Prostate gland (tissue), 2 donors: ENCODE data around the gene C20orf144. TPM values are rescaled to one million over a fixed set of nuclear protein-coding genes. Genes with fewer than 3 reads are reported as not detected.

Source experiments
- DNase-seq: peaks from one replicate; pipeline ENCODE4 v3.0.0-alpha.2; 2019; ENCODE audit warnings: low spot score
- H3K27ac ChIP-seq, 2 donors: fragments of 200-600 bp; sonication (generic); 2 replicates each; pipeline ENCODE4 v1.5.1; 2017 to 2019
- H3K27me3 ChIP-seq: fragments of 200-600 bp; sonication (generic); replicated peaks from 2 replicates; pipeline ENCODE4 v1.5.1; 2019; ENCODE audit not compliant: insufficient read depth
- H3K36me3 ChIP-seq, 2 donors: fragments of 200-600 bp; sonication (generic); 1 replicate in 1 of 2; 2 replicates in 1 of 2; pipeline versions ENCODE4 v1.5.1 to v1.8.1; 2017 to 2019
- H3K4me1 ChIP-seq: fragments of 200-600 bp; sonication (generic); replicated peaks from 2 replicates; pipeline ENCODE4 v1.5.1; 2019
- H3K4me3 ChIP-seq, 2 donors: fragments of 200-600 bp; sonication (generic); 2 replicates each; pipeline ENCODE4 v1.5.1; 2017 to 2019
- H3K9me3 ChIP-seq: fragments of 200-600 bp; sonication (generic); 2 replicates; pipeline ENCODE4 v1.5.1; 2017
- CTCF ChIP-seq, 4 experiments: fragments of 200-600 bp in 2 of 4; fragments of 450-650 bp in 2 of 4; sonication (generic) in 2 of 4; IDR thresholded peaks; 1 replicate in 3 of 4; 2 replicates in 1 of 4; pipeline ENCODE4 v1.5.1; 2016 to 2019; ENCODE audit warnings: antibody characterized with exemption in 4 of 4, mild to moderate bottlenecking in 2 of 4, moderate library complexity in 2 of 4
- POLR2A ChIP-seq: fragments of 450-650 bp; IDR thresholded peaks from one replicate; pipeline ENCODE4 v1.6.1; 2016; ENCODE audit warnings: antibody characterized with exemption, mild to moderate bottlenecking
- POLR2AphosphoS5 ChIP-seq: sonication (generic); formaldehyde crosslinking; IDR thresholded peaks from one replicate; pipeline ENCODE4 v1.6.1; 2017; ENCODE audit warnings: antibody characterized with exemption
- WGBS: methylation state at CpG from one replicate; pipeline ENCODE4 v1.1.5; 2018; 5-methylcytosine and 5-hydroxymethylcytosine counted together
- intact Hi-C: fragments of 100-400 bp; cut with DNase I; formaldehyde crosslinking; loops from one replicate; pipeline ENCODE4 v1.14.2; 2022
- total RNA-seq, 2 donors: library from RNA; depleted of rRNA; stranded (reverse); fragments of >200 nt; gene quantifications; one replicate each; pipeline ENCODE4 v1.1.0, GENCODE V29; 2016

Gene C20orf144
- under 1 TPM; 0.14 to 0.91 TPM for total RNA-seq

GRCh38 chr20:33662172-33662571, at the start of gene C20orf144:
Gene C20orf144, plus strand, starts transcription at chr20:33662327. Its CDS starts 19 bp downstream, at chr20:33662346.
- DNase-seq: no peak
- no peaks in the 10 kb centered on the region for H3K9me3 ChIP-seq
- H3K4me3 ChIP-seq: peak within 1 kb of the TSS; percentile 56 to 64
- no peaks in the 10 kb centered on the region for H3K4me1 ChIP-seq
- peak within 1 kb of the TSS; percentile 83 to 90 for H3K27ac ChIP-seq
- WGBS: 91% methylated on average over 10 of the region's 10 CpGs
- no peaks in the 10 kb centered on the region for H3K27me3 ChIP-seq
- intact Hi-C loops: no loop called here
- TF ChIP-seq POLR2A: no peak
- no peak for TF ChIP-seq CTCF (IDR thresholded peaks at IDR 0.05)
- no peak for TF ChIP-seq POLR2AphosphoS5
- peaks cover 3 to 8% of the 10 kb centered on the region in 2 donors for H3K36me3 ChIP-seq

- H3K36me3 ChIP-seq: peaks cover 6 to 7% of the 10 kb centered on the region in 2 donors
- intact Hi-C loops: no loop called here
- TF ChIP-seq POLR2AphosphoS5: no peak
- no peak for TF ChIP-seq CTCF (IDR thresholded peaks at IDR 0.05)
These were observed 40.3 kb upstream of the C20orf144 start for GRCh38 chr20:33621717-33622400.

GRCh38 chr20:33622705-33623365, 39.3 kb upstream of the C20orf144 start:
- peaks cover 6 to 7% of the 10 kb centered on the region in 2 donors for H3K36me3 ChIP-seq
- intact Hi-C loops: no loop called here
- 84% methylated on average over 10 of the region's 10 CpGs for WGBS

More at GRCh38 chr20:33621717-33622400, 40.3 kb upstream of the C20orf144 start:
- peak overlapping the region in 1 of 2 donors; percentile 65 for H3K27ac ChIP-seq
- 89% methylated on average over 4 of the region's 4 CpGs for WGBS
- no peaks in the 10 kb centered on the region for H3K9me3 ChIP-seq
- H3K4me3 ChIP-seq: no peak overlapping the region
- H3K27me3 ChIP-seq: no peaks in the 10 kb centered on the region
- H3K4me1 ChIP-seq: no peaks in the 10 kb centered on the region
- no peak for DNase-seq

GRCh38 chr20:33624399-33624798, 37.7 kb upstream of the C20orf144 start:
- no peaks in the 10 kb centered on the region for H3K27me3 ChIP-seq
- intact Hi-C loops: no loop called here
- TF ChIP-seq CTCF (IDR thresholded peaks at IDR 0.05): no peak
- TF ChIP-seq POLR2A: no peak
- TF ChIP-seq POLR2AphosphoS5: no peak
- no peak overlapping the region for H3K4me3 ChIP-seq
- H3K27ac ChIP-seq: peak overlapping the region in 1 of 2 donors; percentile 44
- peaks cover 6 to 7% of the 10 kb centered on the region in 2 donors for H3K36me3 ChIP-seq
- DNase-seq: no peak
- no peaks in the 10 kb centered on the region for H3K4me1 ChIP-seq
- no peaks in the 10 kb centered on the region for H3K9me3 ChIP-seq
- 88% methylated on average over 3 of the region's 3 CpGs for WGBS

More at GRCh38 chr20:33622705-33623365, 39.3 kb upstream of the C20orf144 start:
- Histone ChIP-seq H3K4me3 (peak overlapping the region in 1 of 2 donors; percentile 17), H3K9me3 (no peaks in the 10 kb centered on the region), H3K4me1 (no peaks in the 10 kb centered on the region), H3K27me3 (no peaks in the 10 kb centered on the region), H3K27ac (peak overlapping the region; percentile 34 to 65)
- DNase-seq: no peak
- TF ChIP-seq POLR2AphosphoS5 (peak; percentile 72), CTCF (IDR thresholded peaks at IDR 0.05) (no peak), POLR2A (no peak)
